SK-N-SH treated with all-trans-retinoic acid at 6 μM for 48 hours (cell line): Measurements from ENCODE around the gene SUSD4.

ENCODE experiments used
- ATAC-seq: fragments of 200-7000 bp; cut with Tn5 transposase; 3 replicates; pipeline ENCODE4 v1.9.1; 2020; ENCODE audit warnings: mild to moderate bottlenecking, moderate library complexity
- ARNTL ChIP-seq: fragments of 450-650 bp; formaldehyde crosslinking; IDR thresholded peaks from 2 replicates; pipeline ENCODE4 v1.5.0; 2020; ENCODE audit warnings: low read depth, mild to moderate bottlenecking, moderate library complexity, borderline replicate concordance
- BACH2 ChIP-seq: fragments of 250-450 bp; sonication (Bioruptor Pico); IDR thresholded peaks from 2 replicates; pipeline ENCODE4 v1.9.0; 2021; ENCODE audit warnings: mild to moderate bottlenecking, borderline replicate concordance
- CSDC2 ChIP-seq: fragments of 250-450 bp; sonication (Bioruptor Pico); IDR thresholded peaks from 2 replicates; pipeline ENCODE4 v1.5.0; 2020; ENCODE audit warnings: mild to moderate bottlenecking, moderate library complexity
- GLIS3 ChIP-seq: fragments of 250-450 bp; sonication (Bioruptor Pico); IDR thresholded peaks from 2 replicates; pipeline ENCODE4 v1.5.0; 2020; ENCODE audit warnings: mild to moderate bottlenecking, moderate library complexity
- ISL1 ChIP-seq: fragments of 250-450 bp; sonication (Bioruptor Pico); IDR thresholded peaks from 2 replicates; pipeline ENCODE4 v2.1.2; 2022; ENCODE audit warnings: mild to moderate bottlenecking, moderate library complexity
- OSR1 ChIP-seq: fragments of 250-450 bp; sonication (Bioruptor Pico); IDR thresholded peaks from 2 replicates; pipeline ENCODE4 v1.8.0; 2022; ENCODE audit warnings: moderate library complexity, mild to moderate bottlenecking, inconsistent platforms
- PPARA ChIP-seq: fragments of 250-450 bp; sonication (Bioruptor Pico); IDR thresholded peaks from 2 replicates; pipeline ENCODE4 v1.5.0; 2020; ENCODE audit warnings: mild to moderate bottlenecking, borderline replicate concordance
- ZC3H10 ChIP-seq: fragments of 250-450 bp; sonication (Bioruptor Pico); IDR thresholded peaks from 2 replicates; pipeline ENCODE4 v1.5.1; 2021; ENCODE audit warnings: mild to moderate bottlenecking, moderate library complexity
- ZFP3 ChIP-seq: fragments of 250-450 bp; sonication (Bioruptor Pico); IDR thresholded peaks from 2 replicates; pipeline ENCODE4 v1.5.0; 2020; ENCODE audit warnings: mild to moderate bottlenecking, moderate library complexity
- ZFP30 ChIP-seq: fragments of 450-650 bp; formaldehyde crosslinking; IDR thresholded peaks from 2 replicates; pipeline ENCODE4 v1.5.0; 2022; ENCODE audit warnings: mild to moderate bottlenecking, moderate library complexity
- ZNF565 ChIP-seq: fragments of 450-650 bp; formaldehyde crosslinking; conservative IDR thresholded peaks from 2 replicates; pipeline ENCODE4 v1.5.0; 2020; ENCODE audit warnings: low read depth, mild to moderate bottlenecking, moderate library complexity
- ZNF70 ChIP-seq: fragments of 450-650 bp; formaldehyde crosslinking; IDR thresholded peaks from 2 replicates; pipeline ENCODE4 v1.5.0; 2020; ENCODE audit warnings: mild to moderate bottlenecking, moderate library complexity
- ZNF8 ChIP-seq: fragments of 450-650 bp; formaldehyde crosslinking; IDR thresholded peaks from 2 replicates; pipeline ENCODE4 v1.5.0; 2020; ENCODE audit warnings: mild to moderate bottlenecking, moderate library complexity
- TF ChIP-seq, protein P1 (sequence below): fragments of 250-450 bp; sonication (Bioruptor Pico); IDR thresholded peaks from 2 replicates; pipeline ENCODE4 v1.8.0; 2021; ENCODE audit warnings: low read depth, mild to moderate bottlenecking, moderate library complexity, borderline replicate concordance
- TF ChIP-seq, protein P2 (sequence below): fragments of 250-450 bp; sonication (Bioruptor Pico); IDR thresholded peaks from 2 replicates; pipeline ENCODE4 v1.5.1; 2020; ENCODE audit warnings: low read depth, mild to moderate bottlenecking, moderate library complexity
- TF ChIP-seq, protein P3 (sequence below): fragments of 250-450 bp; sonication (Bioruptor Pico); IDR thresholded peaks from 2 replicates; pipeline ENCODE4 v1.5.0; 2020; ENCODE audit warnings: mild to moderate bottlenecking, moderate library complexity
- TF ChIP-seq, protein P4 (sequence below): fragments of 250-450 bp; sonication (Bioruptor Pico); IDR thresholded peaks from 2 replicates; pipeline ENCODE4 v1.5.1; 2021; ENCODE audit warnings: mild to moderate bottlenecking, moderate library complexity
- TF ChIP-seq, protein P5 (sequence below): fragments of 250-450 bp; sonication (Bioruptor Pico); IDR thresholded peaks from 2 replicates; pipeline ENCODE4 v1.8.0; 2020; ENCODE audit warnings: mild to moderate bottlenecking, moderate library complexity, borderline replicate concordance

SUSD4 gene

DNA sequence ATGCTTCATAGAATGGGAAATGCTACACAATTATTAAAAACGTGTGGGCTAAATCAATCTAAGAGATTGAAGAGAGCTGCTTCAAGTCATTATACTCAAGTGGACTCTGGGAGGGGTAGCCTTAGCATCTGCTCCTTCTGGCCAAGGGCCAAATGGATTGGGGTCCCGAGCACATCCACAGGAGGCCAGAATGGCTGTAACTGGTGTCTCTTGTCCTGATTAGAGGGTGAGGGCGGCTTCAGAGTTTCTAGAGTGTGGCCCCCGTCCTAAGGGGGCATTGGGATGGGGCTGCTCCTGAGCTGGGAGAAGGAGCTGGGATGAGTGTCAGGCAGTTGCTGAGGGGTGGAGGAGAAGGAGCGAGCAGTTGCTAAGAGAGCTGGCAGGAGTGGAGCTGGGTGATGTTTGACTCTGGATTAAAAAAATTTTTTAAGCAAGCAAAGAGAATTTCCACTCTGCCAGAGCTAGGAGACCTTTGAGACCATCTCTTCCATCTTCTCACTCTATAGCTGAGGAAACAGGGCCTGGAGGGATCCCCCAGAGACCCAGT lies 149.6 kb downstream of the SUSD4 start:
- no peak for TF ChIP-seq ZNF565 (CRISPR knock-in tag)
- no peak for TF ChIP-seq ZFP3 (CRISPR knock-in tag)
- TF ChIP-seq ZNF70 (CRISPR knock-in tag): no peak
- TF ChIP-seq, protein P1, sequence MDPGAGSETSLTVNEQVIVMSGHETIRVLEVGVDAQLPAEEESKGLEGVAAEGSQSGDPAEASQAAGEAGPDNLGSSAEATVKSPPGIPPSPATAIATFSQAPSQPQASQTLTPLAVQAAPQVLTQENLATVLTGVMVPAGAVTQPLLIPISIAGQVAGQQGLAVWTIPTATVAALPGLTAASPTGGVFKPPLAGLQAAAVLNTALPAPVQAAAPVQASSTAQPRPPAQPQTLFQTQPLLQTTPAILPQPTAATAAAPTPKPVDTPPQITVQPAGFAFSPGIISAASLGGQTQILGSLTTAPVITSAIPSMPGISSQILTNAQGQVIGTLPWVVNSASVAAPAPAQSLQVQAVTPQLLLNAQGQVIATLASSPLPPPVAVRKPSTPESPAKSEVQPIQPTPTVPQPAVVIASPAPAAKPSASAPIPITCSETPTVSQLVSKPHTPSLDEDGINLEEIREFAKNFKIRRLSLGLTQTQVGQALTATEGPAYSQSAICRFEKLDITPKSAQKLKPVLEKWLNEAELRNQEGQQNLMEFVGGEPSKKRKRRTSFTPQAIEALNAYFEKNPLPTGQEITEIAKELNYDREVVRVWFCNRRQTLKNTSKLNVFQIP (CRISPR knock-in tag): no peak
- TF ChIP-seq, protein P2, sequence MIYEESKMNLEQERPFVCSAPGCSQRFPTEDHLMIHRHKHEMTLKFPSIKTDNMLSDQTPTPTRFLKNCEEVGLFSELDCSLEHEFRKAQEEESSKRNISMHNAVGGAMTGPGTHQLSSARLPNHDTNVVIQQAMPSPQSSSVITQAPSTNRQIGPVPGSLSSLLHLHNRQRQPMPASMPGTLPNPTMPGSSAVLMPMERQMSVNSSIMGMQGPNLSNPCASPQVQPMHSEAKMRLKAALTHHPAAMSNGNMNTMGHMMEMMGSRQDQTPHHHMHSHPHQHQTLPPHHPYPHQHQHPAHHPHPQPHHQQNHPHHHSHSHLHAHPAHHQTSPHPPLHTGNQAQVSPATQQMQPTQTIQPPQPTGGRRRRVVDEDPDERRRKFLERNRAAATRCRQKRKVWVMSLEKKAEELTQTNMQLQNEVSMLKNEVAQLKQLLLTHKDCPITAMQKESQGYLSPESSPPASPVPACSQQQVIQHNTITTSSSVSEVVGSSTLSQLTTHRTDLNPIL (CRISPR knock-in tag): no peak
- TF ChIP-seq, protein P3, sequence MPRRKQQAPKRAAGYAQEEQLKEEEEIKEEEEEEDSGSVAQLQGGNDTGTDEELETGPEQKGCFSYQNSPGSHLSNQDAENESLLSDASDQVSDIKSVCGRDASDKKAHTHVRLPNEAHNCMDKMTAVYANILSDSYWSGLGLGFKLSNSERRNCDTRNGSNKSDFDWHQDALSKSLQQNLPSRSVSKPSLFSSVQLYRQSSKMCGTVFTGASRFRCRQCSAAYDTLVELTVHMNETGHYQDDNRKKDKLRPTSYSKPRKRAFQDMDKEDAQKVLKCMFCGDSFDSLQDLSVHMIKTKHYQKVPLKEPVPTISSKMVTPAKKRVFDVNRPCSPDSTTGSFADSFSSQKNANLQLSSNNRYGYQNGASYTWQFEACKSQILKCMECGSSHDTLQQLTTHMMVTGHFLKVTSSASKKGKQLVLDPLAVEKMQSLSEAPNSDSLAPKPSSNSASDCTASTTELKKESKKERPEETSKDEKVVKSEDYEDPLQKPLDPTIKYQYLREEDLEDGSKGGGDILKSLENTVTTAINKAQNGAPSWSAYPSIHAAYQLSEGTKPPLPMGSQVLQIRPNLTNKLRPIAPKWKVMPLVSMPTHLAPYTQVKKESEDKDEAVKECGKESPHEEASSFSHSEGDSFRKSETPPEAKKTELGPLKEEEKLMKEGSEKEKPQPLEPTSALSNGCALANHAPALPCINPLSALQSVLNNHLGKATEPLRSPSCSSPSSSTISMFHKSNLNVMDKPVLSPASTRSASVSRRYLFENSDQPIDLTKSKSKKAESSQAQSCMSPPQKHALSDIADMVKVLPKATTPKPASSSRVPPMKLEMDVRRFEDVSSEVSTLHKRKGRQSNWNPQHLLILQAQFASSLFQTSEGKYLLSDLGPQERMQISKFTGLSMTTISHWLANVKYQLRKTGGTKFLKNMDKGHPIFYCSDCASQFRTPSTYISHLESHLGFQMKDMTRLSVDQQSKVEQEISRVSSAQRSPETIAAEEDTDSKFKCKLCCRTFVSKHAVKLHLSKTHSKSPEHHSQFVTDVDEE (CRISPR knock-in tag): no peak
- TF ChIP-seq, protein P4, sequence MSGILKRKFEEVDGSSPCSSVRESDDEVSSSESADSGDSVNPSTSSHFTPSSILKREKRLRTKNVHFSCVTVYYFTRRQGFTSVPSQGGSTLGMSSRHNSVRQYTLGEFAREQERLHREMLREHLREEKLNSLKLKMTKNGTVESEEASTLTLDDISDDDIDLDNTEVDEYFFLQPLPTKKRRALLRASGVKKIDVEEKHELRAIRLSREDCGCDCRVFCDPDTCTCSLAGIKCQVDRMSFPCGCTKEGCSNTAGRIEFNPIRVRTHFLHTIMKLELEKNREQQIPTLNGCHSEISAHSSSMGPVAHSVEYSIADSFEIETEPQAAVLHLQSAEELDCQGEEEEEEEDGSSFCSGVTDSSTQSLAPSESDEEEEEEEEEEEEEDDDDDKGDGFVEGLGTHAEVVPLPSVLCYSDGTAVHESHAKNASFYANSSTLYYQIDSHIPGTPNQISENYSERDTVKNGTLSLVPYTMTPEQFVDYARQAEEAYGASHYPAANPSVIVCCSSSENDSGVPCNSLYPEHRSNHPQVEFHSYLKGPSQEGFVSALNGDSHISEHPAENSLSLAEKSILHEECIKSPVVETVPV (CRISPR knock-in tag): no peak
- TF ChIP-seq ZNF8: no peak
- TF ChIP-seq GLIS3 (CRISPR knock-in tag): no peak
- TF ChIP-seq, protein P5, sequence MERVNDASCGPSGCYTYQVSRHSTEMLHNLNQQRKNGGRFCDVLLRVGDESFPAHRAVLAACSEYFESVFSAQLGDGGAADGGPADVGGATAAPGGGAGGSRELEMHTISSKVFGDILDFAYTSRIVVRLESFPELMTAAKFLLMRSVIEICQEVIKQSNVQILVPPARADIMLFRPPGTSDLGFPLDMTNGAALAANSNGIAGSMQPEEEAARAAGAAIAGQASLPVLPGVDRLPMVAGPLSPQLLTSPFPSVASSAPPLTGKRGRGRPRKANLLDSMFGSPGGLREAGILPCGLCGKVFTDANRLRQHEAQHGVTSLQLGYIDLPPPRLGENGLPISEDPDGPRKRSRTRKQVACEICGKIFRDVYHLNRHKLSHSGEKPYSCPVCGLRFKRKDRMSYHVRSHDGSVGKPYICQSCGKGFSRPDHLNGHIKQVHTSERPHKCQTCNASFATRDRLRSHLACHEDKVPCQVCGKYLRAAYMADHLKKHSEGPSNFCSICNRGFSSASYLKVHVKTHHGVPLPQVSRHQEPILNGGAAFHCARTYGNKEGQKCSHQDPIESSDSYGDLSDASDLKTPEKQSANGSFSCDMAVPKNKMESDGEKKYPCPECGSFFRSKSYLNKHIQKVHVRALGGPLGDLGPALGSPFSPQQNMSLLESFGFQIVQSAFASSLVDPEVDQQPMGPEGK: no peak
- no peak for TF ChIP-seq ZC3H10 (CRISPR knock-in tag)
- no peak for TF ChIP-seq ZFP30 (CRISPR knock-in tag)
- TF ChIP-seq CSDC2 (CRISPR knock-in tag): no peak
- TF ChIP-seq ARNTL (CRISPR knock-in tag): no peak
- TF ChIP-seq PPARA (CRISPR knock-in tag): no peak
- TF ChIP-seq BACH2 (CRISPR knock-in tag): no peak
- ATAC-seq: no peak

DNA sequence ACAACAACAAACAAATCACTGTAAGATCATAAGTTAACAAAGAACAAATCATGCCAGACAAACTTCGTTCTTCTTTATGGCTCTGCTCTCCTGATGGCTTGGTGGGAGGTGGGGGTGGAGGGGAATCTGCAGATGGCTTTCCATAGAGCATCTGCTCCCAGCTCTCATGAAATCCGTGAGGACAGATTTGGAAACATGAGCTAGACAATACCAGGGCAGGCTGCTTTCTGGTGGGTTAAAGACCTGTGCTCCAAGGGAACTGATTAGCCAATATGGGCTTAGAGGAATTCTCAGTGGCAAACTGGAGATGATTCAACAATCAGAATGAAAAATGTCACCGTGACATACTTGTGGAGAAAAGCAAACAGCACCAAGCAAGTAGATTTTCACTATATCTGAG lies 151.5 kb downstream of the SUSD4 start:
- ATAC-seq: no peak
- TF ChIP-seq ZNF70 (CRISPR knock-in tag) (no peak), ZNF565 (CRISPR knock-in tag) (no peak), CSDC2 (CRISPR knock-in tag) (no peak), ISL1 (no peak), ZC3H10 (CRISPR knock-in tag) (no peak), ZFP3 (CRISPR knock-in tag) (no peak), ZNF8 (no peak), ZFP30 (CRISPR knock-in tag) (no peak), OSR1 (CRISPR knock-in tag) (no peak)
- TF ChIP-seq, protein P5: no peak
- TF ChIP-seq, protein P2 (CRISPR knock-in tag): no peak
